H1 (cell line): ENCODE data around the gene TSR1. TPM values are rescaled to one million over a fixed set of nuclear protein-coding genes. Genes with fewer than 3 reads are reported as not detected.

ENCODE experiments used
- CTCF ChIA-PET: fragments of 300-600 bp; sonication (Branson Sonifier 250); formaldehyde crosslinking; loops from one replicate; lab custom pipeline; 2021; ENCODE audit not compliant: partially characterized antibody; lab: Charles Lee
- POLR2A ChIA-PET: fragments of 300-600 bp; sonication (Branson Sonifier 250); formaldehyde crosslinking; loops from one replicate; lab custom pipeline; 2021; ENCODE audit warnings: inconsistent platforms; ENCODE audit not compliant: partially characterized antibody; lab: Charles Lee
- DNase-seq, 2 experiments: peaks; one replicate each; pipeline versions ENCODE4 v3.0.0 to v3.0.0-alpha.2; 2010 to 2022; ENCODE audit warnings: low spot score in 2 of 2, low read depth in 1 of 2, mixed read lengths in 1 of 2
- FAIRE-seq: peaks from 2 replicates; lab custom pipeline; 2011; peaks lifted over from hg19 to GRCh38; lab: Jason Lieb, UNC
- H2AFZ ChIP-seq: 2 replicates; pipeline ENCODE4 v1.8.1; 2012; ENCODE audit warnings: low read length, inconsistent platforms
- H2AK5ac ChIP-seq: 2 replicates; pipeline ENCODE4 v1.6.1; 2013; ENCODE audit warnings: low read depth, low read length
- H2BK120ac ChIP-seq: replicated peaks from 2 replicates; pipeline ENCODE3; 2013; ENCODE audit warnings: low read depth, low read length, inconsistent platforms
- H2BK12ac ChIP-seq: 2 replicates; pipeline ENCODE4 v1.6.1; 2013; ENCODE audit warnings: low read depth, low read length
- H2BK15ac ChIP-seq: 2 replicates; pipeline ENCODE4 v1.6.1; 2013; ENCODE audit warnings: low read length
- H2BK20ac ChIP-seq: 2 replicates; pipeline ENCODE4 v1.6.1; 2013; ENCODE audit warnings: low read length
- H2BK5ac ChIP-seq: 2 replicates; pipeline ENCODE4 v1.6.1; 2013; ENCODE audit warnings: low read depth, low read length
- H3K14ac ChIP-seq: 2 replicates; pipeline ENCODE4 v1.6.1; 2013; ENCODE audit warnings: inconsistent platforms; ENCODE audit not compliant: insufficient read length
- H3K18ac ChIP-seq: 2 replicates; pipeline ENCODE4 v1.6.1; 2013; ENCODE audit warnings: low read length; ENCODE audit errors: extremely low read depth
- H3K23ac ChIP-seq: 2 replicates; pipeline ENCODE4 v1.6.1; 2013; ENCODE audit warnings: inconsistent platforms; ENCODE audit not compliant: insufficient read length
- H3K23me2 ChIP-seq: 2 replicates; pipeline ENCODE4 v1.6.1; 2013; ENCODE audit warnings: low read depth, low read length
- H3K27ac ChIP-seq: 2 replicates; pipeline ENCODE4 v1.6.1; 2011; ENCODE audit warnings: low read depth, low read length, inconsistent platforms
- H3K27me3 ChIP-seq, 4 experiments: replicated peaks in 1 of 4; 1 replicate in 1 of 4; 2 replicates in 3 of 4; pipeline versions ENCODE4 v1.6.1 to v1.8.1; 2011 to 2013; ENCODE audit warnings: low read length in 3 of 4, mild to moderate bottlenecking in 3 of 4, inconsistent platforms in 2 of 4, mixed read lengths in 2 of 4, moderate library complexity in 1 of 4; ENCODE audit not compliant: control insufficient read depth in 3 of 4, insufficient read depth in 3 of 4; ENCODE audit errors: extremely low read depth in 1 of 4
- H3K36me3 ChIP-seq, 4 experiments: 2 replicates each; pipeline versions ENCODE4 v1.6.1 to v1.8.1; 2011 to 2013; ENCODE audit warnings: mild to moderate bottlenecking in 4 of 4, low read length in 3 of 4, moderate library complexity in 2 of 4, control low read depth in 1 of 4, inconsistent platforms in 1 of 4; ENCODE audit not compliant: insufficient read depth in 4 of 4, control insufficient read depth in 2 of 4
- H3K4ac ChIP-seq: replicated peaks from 2 replicates; pipeline ENCODE3; 2013; ENCODE audit warnings: low read length, low read depth, mixed read lengths, inconsistent platforms; ENCODE audit not compliant: insufficient read length
- H3K4me1 ChIP-seq, 4 experiments: replicated peaks in 1 of 4; 1 replicate in 1 of 4; 2 replicates in 3 of 4; pipeline versions ENCODE4 v1.6.1 to v1.8.1; 2011 to 2013; ENCODE audit warnings: low read length in 3 of 4, inconsistent platforms in 2 of 4, mixed read lengths in 1 of 4; ENCODE audit not compliant: insufficient read depth in 4 of 4, control insufficient read depth in 3 of 4
- H3K4me2 ChIP-seq, 2 experiments: 2 replicates each; pipeline versions ENCODE4 v1.6.1 to v1.8.1; 2011 to 2013; ENCODE audit warnings: low read depth in 2 of 2, low read length in 2 of 2, control low read depth in 1 of 2, inconsistent platforms in 1 of 2, mild to moderate bottlenecking in 1 of 2; ENCODE audit not compliant: insufficient read depth in 1 of 2
- H3K4me3 ChIP-seq, 4 experiments: fragments of 200-600, 300-600 bp in 1 of 4; sonication (generic), shearing (Covaris generic), sonication (Bioruptor Twin) in 1 of 4; 2 replicates each; pipeline versions ENCODE4 v1.5.1 to v1.8.1; 2011 to 2016; ENCODE audit warnings: low read length in 4 of 4, low read depth in 3 of 4, control low read depth in 2 of 4, inconsistent platforms in 2 of 4, mild to moderate bottlenecking in 2 of 4, mixed read lengths in 1 of 4, moderate library complexity in 1 of 4; ENCODE audit not compliant: insufficient read depth in 2 of 4; ENCODE audit errors: extremely low read depth in 1 of 4
- H3K56ac ChIP-seq: replicated peaks from 2 replicates; pipeline ENCODE3; 2013; ENCODE audit warnings: low read depth, mild to moderate bottlenecking, mixed read lengths, low read length, inconsistent platforms; ENCODE audit not compliant: insufficient read length
- H3K79me1 ChIP-seq: 2 replicates; pipeline ENCODE4 v1.6.1; 2013; ENCODE audit warnings: low read depth, low read length, control low read depth
- H3K79me2 ChIP-seq, 2 experiments: 2 replicates each; pipeline versions ENCODE4 v1.6.1 to v1.8.1; 2012 to 2013; ENCODE audit warnings: low read length in 2 of 2, mild to moderate bottlenecking in 2 of 2, inconsistent platforms in 1 of 2; ENCODE audit not compliant: insufficient read depth in 2 of 2, control insufficient read depth in 1 of 2
- H3K9ac ChIP-seq, 4 experiments: replicated peaks in 1 of 4; 1 replicate in 1 of 4; 2 replicates in 3 of 4; pipeline versions ENCODE4 v1.6.1 to v1.8.1; 2011 to 2013; ENCODE audit warnings: low read depth in 3 of 4, low read length in 3 of 4, control low read depth in 2 of 4, mild to moderate bottlenecking in 2 of 4, moderate library complexity in 2 of 4, inconsistent platforms in 1 of 4; ENCODE audit errors: extremely low read depth in 1 of 4
- H3K9me3 ChIP-seq, 2 experiments: 2 replicates each; pipeline versions ENCODE4 v1.6.1 to v1.8.1; 2012 to 2013; ENCODE audit warnings: mild to moderate bottlenecking in 2 of 2, moderate library complexity in 2 of 2, control low read depth in 1 of 2, inconsistent platforms in 1 of 2, low read depth in 1 of 2, low read length in 1 of 2, mixed read lengths in 1 of 2; ENCODE audit not compliant: insufficient read depth in 2 of 2
- H4K20me1 ChIP-seq, 2 experiments: replicated peaks in 1 of 2; 2 replicates each; pipeline versions ENCODE3 to v1.8.1; 2011 to 2013; ENCODE audit warnings: inconsistent platforms in 2 of 2, low read length in 2 of 2, mild to moderate bottlenecking in 1 of 2; ENCODE audit not compliant: insufficient read depth in 2 of 2, control insufficient read depth in 1 of 2
- H4K5ac ChIP-seq: 2 replicates; pipeline ENCODE4 v1.6.1; 2013; ENCODE audit warnings: low read length, low read depth, mixed read lengths, inconsistent platforms; ENCODE audit not compliant: insufficient read length
- H4K8ac ChIP-seq: 2 replicates; pipeline ENCODE4 v1.8.0; 2013; ENCODE audit warnings: mild to moderate bottlenecking, moderate library complexity, low read length, inconsistent platforms; ENCODE audit not compliant: insufficient read depth; ENCODE audit errors: extremely low read depth
- H4K91ac ChIP-seq: replicated peaks from 2 replicates; pipeline ENCODE3; 2013; ENCODE audit warnings: low read length, mixed read lengths, inconsistent platforms; ENCODE audit not compliant: insufficient read length
- JUN ChIP-seq: IDR thresholded peaks from 2 replicates; pipeline ENCODE4 v1.6.1; 2011; ENCODE audit warnings: low read depth, mild to moderate bottlenecking, improper control_type of control experiment, low read length
- JUND ChIP-seq: IDR thresholded peaks from 2 replicates; pipeline ENCODE4 v1.6.1; 2011; ENCODE audit warnings: mild to moderate bottlenecking, improper control_type of control experiment, low read length
- RBBP5 ChIP-seq: IDR thresholded peaks from 2 replicates; pipeline ENCODE4 v1.7.1; 2012; ENCODE audit warnings: low read depth, mild to moderate bottlenecking, inconsistent platforms, low read length, moderate library complexity, borderline replicate concordance
- RFX5 ChIP-seq: IDR thresholded peaks from 2 replicates; pipeline ENCODE4 v1.6.1; 2011; ENCODE audit warnings: low read depth, low read length, improper control_type of control experiment, borderline replicate concordance
- SP1 ChIP-seq: IDR thresholded peaks from 2 replicates; pipeline ENCODE4 v1.6.1; 2011; ENCODE audit warnings: low read depth, low read length
- SP2 ChIP-seq: IDR thresholded peaks from 2 replicates; pipeline ENCODE4 v1.6.1; 2012; ENCODE audit warnings: mild to moderate bottlenecking, low read length, inconsistent platforms
- TAF1 ChIP-seq: IDR thresholded peaks from 2 replicates; pipeline ENCODE4 v1.6.1; 2011; ENCODE audit warnings: mild to moderate bottlenecking, low read depth, low read length
- WGBS, 2 experiments: shearing (Covaris generic) in 1 of 2; methylation state at CpG; one replicate each; pipeline versions ENCODE4 v1.1.6 to v1.1.7; 2013 to 2015; ENCODE audit warnings: low lambda C conversion rate in 2 of 2, mixed read lengths in 2 of 2, inconsistent platforms in 1 of 2, low coverage in 1 of 2, missing lambda C conversion rate in 1 of 2; ENCODE audit not compliant: insufficient replicate concordance in 2 of 2, insufficient coverage in 1 of 2, insufficient read length in 1 of 2; ENCODE audit errors: extremely low coverage in 1 of 2, missing lambda C conversion rate in 1 of 2; 5-methylcytosine and 5-hydroxymethylcytosine counted together
- polyA plus RNA-seq, 7 experiments: library from polyadenylated mRNA; depleted of rRNA in 3 of 7; stranded (reverse) in 5 of 7; unstranded in 2 of 7; fragments of >200 nt in 5 of 7; fragments of 200-250 nt in 2 of 7; gene quantifications; 1 replicate in 5 of 7; 2 replicates in 1 of 7; 4 replicates in 1 of 7; pipeline versions ENCODE4 v1.2.1 to v1.2.3, GENCODE V29; 2011 to 2013; ENCODE audit warnings: missing spikeins in 2 of 7, mixed read lengths in 2 of 7
- total RNA-seq: library from RNA; stranded (reverse); fragmentation: NEBNext Ultra II Directional; extraction: Animal tissue kit (Norgen Biotek cat#: 25700); gene quantifications from 2 replicates; pipeline ENCODE4 v1.2.1, GENCODE V29; 2021

The TSR1 gene
- total and polyA plus RNA-seq, 2 of the 8 experiments (the other 6 are each of a cell fraction or from before 2014, with no cell fraction given) = 14.5 to 69.7 TPM

DNA sequence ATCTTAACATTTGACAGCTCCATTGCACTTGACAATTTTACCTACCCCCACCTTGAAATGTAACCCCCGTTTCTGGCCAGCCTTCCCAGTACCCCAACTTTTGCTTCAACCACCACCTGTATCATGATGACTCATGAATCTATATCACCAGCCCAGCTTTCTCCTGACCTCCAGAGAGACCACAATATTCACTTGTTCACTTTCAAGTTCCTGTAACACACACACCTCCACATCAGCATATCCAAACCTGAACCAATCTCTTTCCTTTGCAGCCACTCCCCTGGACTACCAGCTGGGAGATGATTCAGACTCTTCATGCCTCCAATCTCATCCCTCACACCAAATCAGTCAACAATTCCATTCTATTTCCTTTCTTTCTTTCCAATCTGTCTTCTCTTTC lies 40.7 kb downstream of the TSR1 start:
- Histone ChIP-seq H3K56ac (no peak overlapping the region), H4K8ac (no peak overlapping the region), H3K79me1 (peaks cover 6% of the 10 kb centered on the region; the same call in 1 of the 2 replicates), H3K36me3 (peaks cover 11 to 48% (median 28%) of the 10 kb centered on the region in 4 experiments; a peak in 7 of 8 replicates), H3K27ac (no peak overlapping the region), H3K79me2 (peaks cover 0 to 9% of the 10 kb centered on the region in 2 experiments; a peak in 1 of 4 replicates), H4K5ac (no peak overlapping the region), H3K4ac (no peak overlapping the region), H3K4me2 (no peak overlapping the region), H3K23ac (no peak overlapping the region), H3K9ac (no peak overlapping the region), H3K18ac (no peak overlapping the region), H2AFZ (no peak overlapping the region), H4K91ac (no peak overlapping the region), H2BK5ac (no peak overlapping the region), H2BK12ac (no peak overlapping the region), H4K20me1 (peaks cover 8 to 10% of the 10 kb centered on the region in 2 experiments), H3K9me3 (no peaks in the 10 kb centered on the region), H2BK20ac (no peak overlapping the region), H2AK5ac (no peak overlapping the region), H3K23me2 (peaks cover 2% of the 10 kb centered on the region; the same call in 1 of the 2 replicates), H2BK15ac (no peak overlapping the region), H3K14ac (no peak overlapping the region), H3K4me1 (no peaks in the 10 kb centered on the region), H2BK120ac (no peak overlapping the region), H3K27me3 (no peaks in the 10 kb centered on the region), H3K4me3 (no peak overlapping the region)
- ChIA-PET POLR2A (interaction anchor here (0.5 to 1.5 kb wide), 4 partner anchors 8 to 428 kb away, joined by 3 to 4 read pairs (median 3); partner anchors contain the start of genes SMG6 and SRR), CTCF (interaction anchor here (0.7 to 1.6 kb wide), 4 partner anchors 13 to 240 kb away, joined by 3 to 7 read pairs (median 6); partner anchors contain the start of gene HIC1)
- no peak for DNase-seq
- no peak for FAIRE-seq
- TF ChIP-seq RFX5 (no peak), TAF1 (no peak), SP2 (no peak), JUN (no peak), SP1 (no peak), RBBP5 (no peak), JUND (no peak)
- WGBS, 2 experiments = 93% methylated on average over 1 of the region's 1 CpG; no CpG with 5 or more reads in 1 of the 2 experiments
